Germinal center (tissue), 1 donor: ENCODE measurements around the gene ABLIM1.
"Not testable (repeated sequence)": the region's sequence is repeated elsewhere in the genome, so short reads cannot be mapped to it uniquely, and the experiment has no call there.

ENCODE experiments used
- DNase-seq: peaks from one replicate; pipeline ENCODE4 v3.0.0; 2012; ENCODE audit warnings: mixed read lengths, low spot score

The ABLIM1 gene

DNA sequence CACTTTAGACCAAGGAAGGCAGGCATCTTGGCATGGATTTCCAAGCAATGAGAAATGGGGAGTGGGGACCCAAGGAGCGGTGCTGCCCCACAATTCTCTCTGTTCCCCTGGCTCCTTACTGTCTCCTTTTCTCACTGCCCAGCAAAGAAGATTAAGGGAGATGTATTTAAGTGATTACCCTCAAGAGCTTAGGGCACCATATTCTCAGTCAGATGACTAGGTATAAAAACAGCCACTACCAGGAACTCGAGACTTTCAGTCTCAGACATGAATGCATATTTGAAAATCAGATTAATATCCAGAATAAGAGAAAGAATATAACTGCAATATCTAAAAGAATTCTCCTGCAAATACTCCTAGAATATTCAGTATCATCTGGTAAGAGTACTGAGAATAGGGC is at the start of gene ABLIM1:
TSS of gene ABLIM1 (minus strand) at position 101 of the 400 bp plus-strand sequence. CDS start at position 26, 75 bp downstream.
- no peak for DNase-seq

GRCh38 chr10:114706458-114707055 is 48.5 kb upstream of the ABLIM1 start:
- DNase-seq: no peak

DNA sequence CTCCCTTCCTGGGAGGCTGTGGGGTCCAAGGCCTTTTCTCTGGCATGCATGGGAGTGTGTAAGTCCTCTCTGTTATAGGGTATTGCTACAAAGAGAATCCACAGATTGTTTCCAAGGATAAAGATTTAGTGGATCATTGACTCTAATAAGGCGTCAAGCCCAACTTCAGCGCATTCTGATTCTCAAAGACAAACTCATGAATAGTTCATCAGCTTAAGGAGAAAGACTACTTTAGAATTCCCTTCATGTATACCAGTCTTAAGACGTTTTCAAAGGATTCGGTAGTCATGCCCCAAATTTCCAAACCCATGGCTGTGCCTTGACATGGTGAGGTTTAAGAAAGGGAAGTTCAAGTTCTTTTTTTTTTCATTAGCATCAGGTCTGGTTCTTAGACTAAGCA is 46.6 kb upstream of the ABLIM1 start:
- no peak for DNase-seq

DNA sequence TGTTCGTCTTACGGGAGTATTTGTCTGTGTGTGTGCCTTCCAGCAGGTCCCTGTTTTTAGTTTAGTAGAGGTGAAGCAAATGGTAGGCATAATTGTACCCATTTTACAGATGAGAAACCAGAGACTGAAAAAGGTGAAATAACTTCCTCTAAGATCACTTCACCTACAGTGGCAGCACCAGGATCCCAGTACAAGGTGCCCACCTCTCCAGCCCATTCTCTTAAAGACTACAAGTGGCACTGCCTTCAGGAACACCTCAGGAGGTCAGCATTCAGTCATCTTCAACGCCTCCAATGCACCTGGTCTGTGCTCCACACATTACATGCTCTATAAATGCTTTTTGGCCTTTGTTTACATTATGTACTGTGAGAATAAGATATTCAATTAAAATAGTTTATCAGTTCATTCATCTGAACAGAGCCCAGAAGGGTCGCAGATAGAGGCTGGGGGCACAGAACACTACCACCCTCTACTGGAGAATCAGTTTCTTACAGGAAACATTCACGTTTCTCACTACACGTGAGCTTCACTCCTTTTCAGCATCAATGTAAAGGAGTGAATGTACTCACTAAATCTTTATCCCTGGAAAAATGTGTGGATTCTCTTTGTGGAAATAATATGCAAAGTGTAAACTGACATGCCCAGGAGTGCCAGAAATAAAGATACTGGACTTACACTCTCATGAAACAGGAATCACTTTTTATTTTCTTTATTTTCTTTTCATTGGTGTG is 45.5 kb upstream of the ABLIM1 start:
- peak; percentile 41 for DNase-seq

- no peak for DNase-seq
These were observed 40.4 kb upstream of the ABLIM1 start for GRCh38 chr10:114698271-114699061.

DNA sequence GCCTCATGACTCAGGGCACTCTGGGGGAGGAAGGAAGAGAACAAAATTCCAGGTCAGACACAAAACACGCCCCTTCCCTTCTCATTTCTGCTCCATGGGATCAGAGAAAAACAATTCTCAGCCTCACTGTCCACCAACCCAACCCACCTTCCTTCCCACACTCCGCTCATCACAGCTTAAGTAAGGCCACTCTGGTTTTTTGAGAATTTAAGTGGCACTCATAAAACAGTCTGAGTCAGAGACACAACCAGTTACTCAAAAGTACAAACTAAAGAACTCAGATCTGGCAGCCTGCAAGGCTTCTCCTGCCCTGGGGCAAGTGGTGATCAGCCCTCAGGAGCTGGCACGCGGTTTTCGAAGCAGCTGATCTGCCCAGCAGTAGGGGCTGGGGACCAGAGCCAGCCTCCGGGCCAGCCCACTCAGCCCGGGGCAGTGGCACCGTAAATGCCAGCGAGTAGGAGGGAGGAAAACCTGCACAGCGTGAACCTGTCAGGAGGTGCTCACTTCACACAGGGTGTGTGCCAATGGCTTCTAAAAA is 39.1 kb upstream of the ABLIM1 start:
- no peak for DNase-seq

- DNase-seq: not testable (repeated sequence)
These were observed 38.2 kb upstream of the ABLIM1 start for GRCh38 chr10:114696301-114696700.

- DNase-seq: peak; percentile 51
These were observed 36.7 kb upstream of the ABLIM1 start for GRCh38 chr10:114694752-114695151.

DNA sequence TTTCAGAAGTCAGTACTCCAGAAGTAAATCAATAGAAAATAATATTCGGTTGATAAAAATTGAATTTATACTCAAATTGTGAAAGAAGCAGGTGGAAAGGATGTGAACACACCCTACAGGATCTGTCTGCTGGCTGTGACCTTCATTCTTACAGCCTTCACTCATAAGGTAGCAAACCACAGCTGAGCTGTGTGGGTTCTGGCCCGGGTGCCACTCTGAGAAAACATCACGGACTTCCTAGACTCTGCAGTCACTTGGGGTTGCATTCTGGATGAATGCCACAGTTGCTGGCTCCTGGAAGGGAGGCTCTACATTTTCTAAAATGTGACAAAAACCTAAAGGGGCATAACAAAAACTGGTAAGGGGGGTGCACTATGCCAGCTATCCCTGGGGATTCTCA is 36.0 kb upstream of the ABLIM1 start:
- DNase-seq: no peak

DNA sequence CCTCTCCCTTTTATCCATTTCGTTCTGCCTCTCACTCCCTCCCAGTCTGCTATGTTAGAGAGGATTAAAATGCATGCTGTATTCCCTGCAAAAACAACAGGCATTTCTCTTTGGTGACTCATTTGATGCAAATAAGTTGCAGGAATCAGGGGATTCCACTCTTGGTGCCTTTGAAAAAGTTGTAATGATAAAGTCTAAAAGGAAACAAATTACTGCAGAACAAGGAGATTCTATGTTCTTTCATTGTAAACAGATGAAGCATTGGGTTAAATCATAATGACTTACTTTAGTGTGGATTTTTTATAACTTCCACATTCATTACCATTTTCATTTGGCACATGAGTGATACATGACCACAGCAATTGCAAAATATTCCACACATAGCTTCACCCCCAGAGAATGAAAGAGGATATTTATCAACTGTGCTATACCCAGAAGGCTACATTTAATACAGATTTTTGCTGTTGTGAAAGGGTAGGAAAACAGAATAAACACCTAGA is 33.4 kb upstream of the ABLIM1 start:
- no peak for DNase-seq

DNA sequence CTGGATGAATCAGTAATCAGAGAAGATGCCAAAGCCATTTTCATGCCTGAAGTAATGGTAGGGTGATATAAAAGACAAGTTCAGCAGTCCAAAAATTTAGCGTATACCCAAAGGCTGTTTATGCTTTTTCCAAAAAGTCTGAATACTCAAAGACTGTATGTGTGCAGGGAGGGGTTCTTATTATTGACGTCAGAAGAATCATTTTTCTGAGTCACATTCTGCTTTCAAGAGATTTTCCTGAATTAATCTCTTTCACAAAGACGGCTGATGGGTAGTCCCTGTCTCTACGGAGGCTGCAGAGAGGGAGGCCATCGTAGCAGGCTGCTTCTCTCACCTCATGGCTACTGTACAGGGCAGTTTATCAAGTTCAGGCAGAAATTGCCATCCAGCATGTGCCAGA is 30.7 kb upstream of the ABLIM1 start:
- DNase-seq: no peak

DNA sequence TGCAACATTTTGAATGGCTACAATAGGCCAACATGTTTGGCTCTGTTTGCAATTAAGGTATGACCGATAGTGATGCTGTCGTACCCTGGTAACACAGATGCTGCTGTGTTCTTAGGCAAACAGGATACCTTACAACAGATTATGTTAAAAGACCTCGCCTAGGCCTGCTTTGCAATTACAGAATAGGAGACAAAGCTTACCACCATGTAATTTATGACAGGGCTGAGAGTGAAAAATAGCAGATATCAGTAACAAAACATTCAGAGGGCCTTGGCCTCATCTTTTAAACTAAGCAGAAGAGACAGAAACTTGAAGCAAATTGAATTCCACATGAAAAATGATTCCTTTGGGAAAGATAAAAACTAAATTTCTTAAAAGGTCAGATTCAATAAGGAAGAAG is 29.4 kb upstream of the ABLIM1 start:
- no peak for DNase-seq

GRCh38 chr10:114686013-114686412 is 27.9 kb upstream of the ABLIM1 start:
- no peak for DNase-seq

GRCh38 chr10:114685456-114685855 is 27.4 kb upstream of the ABLIM1 start:
- DNase-seq: no peak

DNA sequence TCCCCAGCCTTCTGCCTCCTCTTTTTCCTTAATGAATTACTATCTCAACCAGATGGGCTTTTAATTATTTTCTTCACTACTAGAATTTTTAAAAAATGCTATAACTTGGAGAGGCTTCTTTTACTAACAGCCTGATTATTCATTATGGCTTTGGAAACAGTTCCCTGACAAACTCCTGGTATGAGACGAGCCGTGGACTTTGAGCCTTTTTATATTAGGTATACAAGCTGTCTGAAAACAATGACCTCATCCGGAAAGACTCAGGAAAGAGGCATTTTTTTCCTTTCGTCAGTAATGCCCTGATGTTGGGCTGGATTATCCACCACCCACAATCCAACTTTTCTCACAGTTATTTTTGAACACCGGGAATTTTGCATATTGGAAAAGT is 26.7 kb upstream of the ABLIM1 start:
- DNase-seq: no peak

- no peak for DNase-seq
These were observed 26.2 kb upstream of the ABLIM1 start for GRCh38 chr10:114684084-114684821.

GRCh38 chr10:114683593-114683992 is 25.5 kb upstream of the ABLIM1 start:
- no peak for DNase-seq

DNA sequence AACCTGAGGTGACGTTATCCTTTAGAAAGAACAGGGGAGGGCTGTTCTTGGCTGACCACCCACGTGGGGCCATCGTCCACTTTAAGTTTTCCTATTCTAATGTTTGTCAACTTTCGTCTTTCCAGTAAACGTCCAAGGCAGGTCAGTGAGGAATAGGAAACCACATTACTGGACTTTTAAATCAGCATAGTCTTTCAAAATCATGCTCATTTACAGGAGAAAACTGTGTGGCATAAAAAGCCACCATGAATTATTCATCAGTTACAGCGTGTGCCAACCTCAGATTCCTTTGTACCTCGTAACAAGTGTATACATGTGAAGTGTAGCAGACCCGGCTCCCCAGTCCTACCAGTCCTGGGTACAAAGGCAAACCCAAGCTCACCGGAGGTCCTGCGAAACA is 25.1 kb upstream of the ABLIM1 start:
- DNase-seq: no peak

- DNase-seq: no peak
These were observed 24.5 kb upstream of the ABLIM1 start for GRCh38 chr10:114682532-114682931.

- no peak for DNase-seq
These were observed 24.0 kb upstream of the ABLIM1 start for GRCh38 chr10:114682121-114682520.

DNA sequence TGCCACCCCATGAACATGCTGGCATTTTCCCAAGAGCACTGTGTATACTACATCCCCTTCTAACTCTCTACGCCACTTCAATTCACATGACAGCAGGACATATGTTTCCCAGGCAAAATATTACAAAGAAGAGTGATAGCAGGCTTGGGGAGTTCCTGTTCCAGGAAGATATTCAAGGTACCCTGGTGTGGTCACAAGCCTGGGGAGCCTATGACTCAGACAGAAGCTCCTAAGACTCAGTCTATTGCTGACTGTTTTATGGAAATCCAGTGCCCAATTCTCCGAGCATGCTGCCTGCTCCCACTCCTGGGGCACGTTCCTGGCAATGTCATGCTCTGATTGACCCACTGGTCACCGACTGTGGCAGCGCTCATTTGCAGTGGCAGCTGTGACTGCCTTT is 23.5 kb upstream of the ABLIM1 start:
- DNase-seq: no peak

- DNase-seq: no peak
These were observed 22.6 kb upstream of the ABLIM1 start for GRCh38 chr10:114680543-114681117.
